LNCAP (cell line): ENCODE measurements around the gene SLC27A1.

Experiments used
- CTCF ChIP-seq: fragments of 450-650 bp; IDR thresholded peaks from 2 replicates; pipeline ENCODE4 v1.5.1; 2017; ENCODE audit warnings: mild to moderate bottlenecking

The SLC27A1 gene

GRCh38 chr19:17534767-17535166 is 64.4 kb downstream of the SLC27A1 start:
- no peak for TF ChIP-seq CTCF

GRCh38 chr19:17536955-17537354 is 66.6 kb downstream of the SLC27A1 start:
- TF ChIP-seq CTCF: no peak

- no peak for TF ChIP-seq CTCF
These were observed 68.4 kb downstream of the SLC27A1 start for GRCh38 chr19:17538684-17539237.

- TF ChIP-seq CTCF: peak; percentile 26; the same call in 1 of the 2 replicates
These were observed 69.2 kb downstream of the SLC27A1 start for GRCh38 chr19:17539238-17540117.

- no peak for TF ChIP-seq CTCF
These were observed 69.8 kb downstream of the SLC27A1 start for GRCh38 chr19:17540174-17540573.

GRCh38 chr19:17541184-17541759 is 70.9 kb downstream of the SLC27A1 start:
- TF ChIP-seq CTCF: no peak

- no peak for TF ChIP-seq CTCF
These were observed 71.7 kb downstream of the SLC27A1 start for GRCh38 chr19:17542042-17542441.
